HepG2 (cell line): ENCODE results near the gene MSMO1. TPM values are rescaled to one million over a fixed set of nuclear protein-coding genes. Genes with fewer than 3 reads are reported as not detected.
A peak's percentile ranks its signal among the peaks of the same experiment; 100 is the strongest.

ENCODE experiments used
- HMGXB4 ChIP-seq, 2 experiments: sonication (generic) in 1 of 2; formaldehyde crosslinking in 1 of 2; IDR thresholded peaks; 2 replicates each; pipeline versions ENCODE4 v1.4.0 to v1.6.1; 2018 to 2020; ENCODE audit warnings: missing genetic modification reagents in 2 of 2, borderline replicate concordance in 1 of 2, low read depth in 1 of 2, mild to moderate bottlenecking in 1 of 2, missing biosample characterization in 1 of 2
- HOXA7 ChIP-seq: sonication (generic); formaldehyde crosslinking; IDR thresholded peaks from 2 replicates; pipeline ENCODE4 v1.8.1; 2022; ENCODE audit warnings: mild to moderate bottlenecking, missing genetic modification reagents, moderate library complexity
- ISL2 ChIP-seq: sonication (generic); formaldehyde crosslinking; IDR thresholded peaks from 2 replicates; pipeline ENCODE4 v1.5.0; 2020; ENCODE audit warnings: missing genetic modification reagents
- KLF16 ChIP-seq, 2 experiments: sonication (generic) in 1 of 2; formaldehyde crosslinking in 1 of 2; IDR thresholded peaks; 2 replicates each; pipeline versions ENCODE4 v1.6.1 to v1.8.0; 2016 to 2023; ENCODE audit warnings: missing genetic modification reagents in 2 of 2, missing compliant biosample characterization in 1 of 2
- MEF2D ChIP-seq: sonication (generic); formaldehyde crosslinking; IDR thresholded peaks from 2 replicates; pipeline ENCODE4 v1.5.1; 2020; ENCODE audit warnings: mild to moderate bottlenecking, missing genetic modification reagents
- MEIS2 ChIP-seq: sonication (generic); formaldehyde crosslinking; IDR thresholded peaks from 2 replicates; pipeline ENCODE4 v1.9.0; 2021; ENCODE audit warnings: mild to moderate bottlenecking, missing genetic modification reagents
- NCOA5 ChIP-seq: sonication (generic); formaldehyde crosslinking; IDR thresholded peaks from 2 replicates; pipeline ENCODE4 v1.4.0; 2020; ENCODE audit warnings: missing genetic modification reagents
- PAF1 ChIP-seq: IDR thresholded peaks from 2 replicates; pipeline ENCODE4 v1.6.1; 2016; ENCODE audit warnings: missing genetic modification reagents, missing compliant biosample characterization
- RAD21 ChIP-seq: fragments of 450-650 bp; formaldehyde crosslinking; IDR thresholded peaks from 2 replicates; pipeline ENCODE4 v1.5.0; 2020; ENCODE audit warnings: mild to moderate bottlenecking
- RBM22 ChIP-seq: fragments of 200-400 bp; formaldehyde crosslinking; optimal IDR thresholded peaks from 2 replicates; pipeline ENCODE3; 2017; ENCODE audit warnings: mild to moderate bottlenecking, low read length, moderate library complexity
- STAG1 ChIP-seq: sonication (generic); formaldehyde crosslinking; IDR thresholded peaks from 2 replicates; pipeline ENCODE4 v1.4.0; 2020; ENCODE audit warnings: missing genetic modification reagents
- TARDBP ChIP-seq: sonication (generic); formaldehyde crosslinking; IDR thresholded peaks from 2 replicates; pipeline ENCODE4 v1.8.0; 2022; ENCODE audit warnings: mild to moderate bottlenecking, missing genetic modification reagents
- TP53 ChIP-seq: sonication (generic); formaldehyde crosslinking; conservative IDR thresholded peaks from 2 replicates; pipeline ENCODE4 v1.4.0; 2020; ENCODE audit warnings: missing genetic modification reagents
- ZGPAT ChIP-seq: IDR thresholded peaks from 2 replicates; pipeline ENCODE4 v1.6.1; 2016; ENCODE audit warnings: mild to moderate bottlenecking
- ZNF343 ChIP-seq: sonication (generic); formaldehyde crosslinking; IDR thresholded peaks from 2 replicates; pipeline ENCODE4 v1.4.0; 2020; ENCODE audit warnings: mild to moderate bottlenecking, missing genetic modification reagents
- ZNF367 ChIP-seq: sonication (generic); formaldehyde crosslinking; IDR thresholded peaks from 2 replicates; pipeline ENCODE4 v1.4.0; 2020; ENCODE audit warnings: missing genetic modification reagents, borderline replicate concordance
- ZNF607 ChIP-seq: sonication (generic); formaldehyde crosslinking; IDR thresholded peaks from 2 replicates; pipeline ENCODE4 v1.5.1; 2020; ENCODE audit warnings: missing genetic modification reagents, mild to moderate bottlenecking, borderline replicate concordance
- ZNF766 ChIP-seq: sonication (generic); formaldehyde crosslinking; IDR thresholded peaks from 2 replicates; pipeline ENCODE4 v1.5.0; 2020; ENCODE audit warnings: missing genetic modification reagents, borderline replicate concordance
- polyA plus RNA-seq, 8 experiments: library from polyadenylated mRNA; depleted of rRNA in 3 of 8; stranded (reverse) in 7 of 8; unstranded in 1 of 8; fragments of >200 nt; fragmentation: Illumina TruSeq in 4 of 8; extraction: Trizol in 4 of 8; gene quantifications; 2 replicates each; pipeline versions ENCODE4 v1.2.1 to v1.2.3, GENCODE V29; 2011 to 2016; ENCODE audit warnings: low read depth in 4 of 8, missing spikeins in 1 of 8, mixed read lengths in 1 of 8; ENCODE audit not compliant: insufficient read depth in 1 of 8
- total RNA-seq, 5 experiments: library from RNA; depleted of rRNA; stranded (reverse); fragments of >200 nt; fragmentation: Illumina TruSeq; extraction: Trizol; gene quantifications; 2 replicates each; pipeline ENCODE4 v1.2.3, GENCODE V29; 2016; ENCODE audit warnings: low read depth in 1 of 5
- TF ChIP-seq, protein P1 (sequence below): sonication (generic); formaldehyde crosslinking; IDR thresholded peaks from 2 replicates; pipeline ENCODE4 v1.4.0; 2020; ENCODE audit warnings: missing genetic modification reagents
- TF ChIP-seq, protein P2 (sequence below): sonication (generic); formaldehyde crosslinking; IDR thresholded peaks from 2 replicates; pipeline ENCODE4 v1.4.0; 2020; ENCODE audit warnings: mild to moderate bottlenecking, missing genetic modification reagents
- TF ChIP-seq, protein P3 (sequence below): sonication (generic); formaldehyde crosslinking; IDR thresholded peaks from 2 replicates; pipeline ENCODE4 v1.5.0; 2020; ENCODE audit warnings: mild to moderate bottlenecking, missing genetic modification reagents, moderate library complexity

Gene MSMO1
- total and polyA plus RNA-seq, 2 of the 13 experiments (the other 11 are each of a cell fraction or from before 2014, with no cell fraction given) = 98.1 to 216 TPM

DNA sequence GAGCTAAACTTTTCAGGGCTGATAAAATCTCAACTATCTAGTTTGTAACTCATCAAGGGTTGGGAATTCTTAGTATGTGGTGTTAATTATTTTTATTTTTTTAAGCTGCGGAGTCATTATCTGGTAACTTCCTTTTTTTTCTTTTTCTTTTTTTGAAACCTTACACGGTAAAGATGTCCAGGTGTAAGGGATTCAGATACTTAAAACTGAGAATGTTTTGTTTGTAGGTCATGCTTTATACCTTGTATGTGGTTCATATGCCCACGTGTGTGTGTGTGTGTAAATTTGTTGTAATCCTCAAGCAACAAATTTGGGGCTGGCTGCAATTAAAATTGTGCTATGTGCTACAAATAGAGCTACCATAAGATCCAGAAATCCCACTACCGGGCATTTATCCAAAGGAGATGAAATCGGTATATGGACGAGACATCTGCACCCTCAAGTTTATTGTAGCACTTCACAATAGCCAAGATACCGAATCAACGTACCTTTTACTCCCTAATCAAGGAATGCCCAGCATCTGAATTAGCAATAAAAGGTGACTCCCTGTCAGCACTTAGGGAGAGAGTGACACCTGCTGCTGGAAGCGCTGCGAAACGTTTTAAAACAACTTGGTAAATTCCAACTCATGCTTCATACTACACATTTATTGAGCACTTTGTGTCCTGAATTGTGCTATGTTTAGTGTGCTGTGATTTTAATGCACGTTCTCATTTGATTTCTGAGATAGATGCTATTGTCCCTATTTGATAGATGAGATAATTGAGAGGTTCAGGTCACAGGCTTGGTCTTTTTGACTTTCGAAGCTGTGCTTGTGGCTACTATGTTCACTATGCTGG is 16.1 kb downstream of the MSMO1 start (continued):
- TF ChIP-seq PAF1 (peak; percentile 96), ZNF343 (CRISPR knock-in tag) (no peak), MEF2D (peak; percentile 67; the same call in 1 of the 2 replicates), MEIS2 (0 out of 2 replicates have a peak, but pooled peaks have one; percentile 54), TP53 (CRISPR knock-in tag) (0 out of 2 replicates have a peak, but pooled peaks have one; percentile 70), STAG1 (peak; percentile 77), KLF16 (CRISPR knock-in tag; IDR thresholded peaks at IDR 0.05) (peak in 1 of 2 experiments; percentile 55; a peak in 1 of 4 replicates), TARDBP (0 out of 2 replicates have a peak, but pooled peaks have one; percentile 55), RBM22 (peak; percentile 100), NCOA5 (peak; percentile 97), HOXA7 (CRISPR knock-in tag) (no peak), ZNF766 (CRISPR knock-in tag) (peak; percentile 63; the same call in 1 of the 2 replicates), RAD21 (CRISPR knock-in tag) (peak; percentile 45; the same call in 1 of the 2 replicates), ZGPAT (0 out of 2 replicates have a peak, but pooled peaks have one; percentile 18), HMGXB4 (CRISPR knock-in tag; IDR thresholded peaks at IDR 0.05; ENCODE audit: borderline replicate concordance in 1 of 2, low read depth in 1 of 2) (peak in 1 of 2 experiments; percentile 24; a peak in 1 of 4 replicates), ZNF367 (CRISPR knock-in tag) (peak; percentile 47; the same call in 1 of the 2 replicates), ZNF607 (CRISPR knock-in tag) (peak; percentile 52; the same call in 1 of the 2 replicates), ISL2 (CRISPR knock-in tag) (peak; percentile 33; the same call in 1 of the 2 replicates)
- TF ChIP-seq, protein P1, sequence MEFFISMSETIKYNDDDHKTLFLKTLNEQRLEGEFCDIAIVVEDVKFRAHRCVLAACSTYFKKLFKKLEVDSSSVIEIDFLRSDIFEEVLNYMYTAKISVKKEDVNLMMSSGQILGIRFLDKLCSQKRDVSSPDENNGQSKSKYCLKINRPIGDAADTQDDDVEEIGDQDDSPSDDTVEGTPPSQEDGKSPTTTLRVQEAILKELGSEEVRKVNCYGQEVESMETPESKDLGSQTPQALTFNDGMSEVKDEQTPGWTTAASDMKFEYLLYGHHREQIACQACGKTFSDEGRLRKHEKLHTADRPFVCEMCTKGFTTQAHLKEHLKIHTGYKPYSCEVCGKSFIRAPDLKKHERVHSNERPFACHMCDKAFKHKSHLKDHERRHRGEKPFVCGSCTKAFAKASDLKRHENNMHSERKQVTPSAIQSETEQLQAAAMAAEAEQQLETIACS = no peak
- TF ChIP-seq, protein P2, sequence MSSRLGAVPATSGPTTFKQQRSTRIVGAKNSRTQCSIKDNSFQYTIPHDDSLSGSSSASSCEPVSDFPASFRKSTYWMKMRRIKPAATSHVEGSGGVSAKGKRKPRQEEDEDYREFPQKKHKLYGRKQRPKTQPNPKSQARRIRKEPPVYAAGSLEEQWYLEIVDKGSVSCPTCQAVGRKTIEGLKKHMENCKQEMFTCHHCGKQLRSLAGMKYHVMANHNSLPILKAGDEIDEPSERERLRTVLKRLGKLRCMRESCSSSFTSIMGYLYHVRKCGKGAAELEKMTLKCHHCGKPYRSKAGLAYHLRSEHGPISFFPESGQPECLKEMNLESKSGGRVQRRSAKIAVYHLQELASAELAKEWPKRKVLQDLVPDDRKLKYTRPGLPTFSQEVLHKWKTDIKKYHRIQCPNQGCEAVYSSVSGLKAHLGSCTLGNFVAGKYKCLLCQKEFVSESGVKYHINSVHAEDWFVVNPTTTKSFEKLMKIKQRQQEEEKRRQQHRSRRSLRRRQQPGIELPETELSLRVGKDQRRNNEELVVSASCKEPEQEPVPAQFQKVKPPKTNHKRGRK (CRISPR knock-in tag) = no peak
- TF ChIP-seq, protein P3, sequence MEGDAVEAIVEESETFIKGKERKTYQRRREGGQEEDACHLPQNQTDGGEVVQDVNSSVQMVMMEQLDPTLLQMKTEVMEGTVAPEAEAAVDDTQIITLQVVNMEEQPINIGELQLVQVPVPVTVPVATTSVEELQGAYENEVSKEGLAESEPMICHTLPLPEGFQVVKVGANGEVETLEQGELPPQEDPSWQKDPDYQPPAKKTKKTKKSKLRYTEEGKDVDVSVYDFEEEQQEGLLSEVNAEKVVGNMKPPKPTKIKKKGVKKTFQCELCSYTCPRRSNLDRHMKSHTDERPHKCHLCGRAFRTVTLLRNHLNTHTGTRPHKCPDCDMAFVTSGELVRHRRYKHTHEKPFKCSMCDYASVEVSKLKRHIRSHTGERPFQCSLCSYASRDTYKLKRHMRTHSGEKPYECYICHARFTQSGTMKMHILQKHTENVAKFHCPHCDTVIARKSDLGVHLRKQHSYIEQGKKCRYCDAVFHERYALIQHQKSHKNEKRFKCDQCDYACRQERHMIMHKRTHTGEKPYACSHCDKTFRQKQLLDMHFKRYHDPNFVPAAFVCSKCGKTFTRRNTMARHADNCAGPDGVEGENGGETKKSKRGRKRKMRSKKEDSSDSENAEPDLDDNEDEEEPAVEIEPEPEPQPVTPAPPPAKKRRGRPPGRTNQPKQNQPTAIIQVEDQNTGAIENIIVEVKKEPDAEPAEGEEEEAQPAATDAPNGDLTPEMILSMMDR (CRISPR knock-in tag) = peak; percentile 62
